ENCODE data around the gene GNMT. TPM values are rescaled to one million over a fixed set of nuclear protein-coding genes. Genes with fewer than 3 reads are reported as not detected.

GNMT gene
- total and polyA plus RNA-seq, 2 of the 8 experiments (the other 6 are each of a cell fraction or from before 2014, with no cell fraction given): 1.8 to 3.4 TPM

DNA sequence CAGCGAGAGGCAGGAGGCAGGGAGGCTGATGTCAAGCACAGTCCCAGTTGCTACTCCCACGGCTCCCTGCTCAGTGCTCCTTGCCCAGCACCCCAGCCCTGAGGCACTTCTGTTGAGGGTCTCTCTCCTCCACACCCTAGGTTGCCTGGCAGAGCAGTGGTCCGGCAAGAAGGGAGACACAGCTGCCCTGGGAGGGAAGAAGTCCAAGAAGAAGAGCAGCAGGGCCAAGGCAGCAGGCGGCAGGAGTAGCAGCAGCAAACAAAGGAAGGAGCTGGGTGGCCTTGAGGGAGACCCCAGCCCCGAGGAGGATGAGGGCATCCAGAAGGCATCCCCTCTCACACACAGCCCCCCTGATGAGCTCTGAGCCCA lies 22.1 kb upstream of the GNMT start:
- 87% methylated on average over 5 of the region's 5 CpGs; no CpG with 5 or more reads in 1 of the 2 experiments for whole genome bisulfite sequencing, 2 experiments (ENCODE audit: extremely low coverage in 1 of 2, insufficient coverage in 1 of 2, insufficient read length in 1 of 2, insufficient replicate concordance in 2 of 2, low coverage in 1 of 2, low lambda C conversion rate in 2 of 2, missing lambda C conversion rate in 1 of 2)
- no peak overlapping the region for H3K14ac ChIP-seq (ENCODE audit: insufficient read length)
- peaks cover 0 to 17% of the 10 kb centered on the region in 2 experiments; a peak in 2 of 4 replicates for H3K79me2 ChIP-seq (ENCODE audit: control insufficient read depth in 1 of 2, insufficient read depth in 2 of 2, low read length in 2 of 2)
- H2BK20ac ChIP-seq (ENCODE audit: low read length): no peak overlapping the region
- no peak overlapping the region for H3K4me2 ChIP-seq (ENCODE audit: insufficient read depth in 1 of 2, low read depth in 2 of 2, low read length in 2 of 2)
- peaks cover 4% of the 10 kb centered on the region; the same call in 1 of the 2 replicates for H3K79me1 ChIP-seq (ENCODE audit: low read depth, low read length)
- FAIRE-seq (no peak), DNase-seq (ENCODE audit: low read depth in 1 of 2, low spot score in 2 of 2) (no peak)
- no peaks in the 10 kb centered on the region for H3K27me3 ChIP-seq (replicated peaks in 1 of 4; ENCODE audit: control insufficient read depth in 3 of 4, extremely low read depth in 1 of 4, insufficient read depth in 3 of 4, low read length in 3 of 4)
- no peak overlapping the region for H2AK5ac ChIP-seq (ENCODE audit: low read depth, low read length)
- no peak overlapping the region for H2BK12ac ChIP-seq (ENCODE audit: low read depth, low read length)
- peaks cover 0 to 6% (median 1%) of the 10 kb centered on the region in 4 experiments; a peak in 4 of 7 replicates for H3K4me1 ChIP-seq (replicated peaks in 1 of 4; ENCODE audit: control insufficient read depth in 3 of 4, insufficient read depth in 4 of 4, low read length in 3 of 4)
- H3K9ac ChIP-seq (replicated peaks in 1 of 4; ENCODE audit: extremely low read depth in 1 of 4, low read depth in 3 of 4, low read length in 3 of 4): no peak overlapping the region
- no peak overlapping the region for H3K18ac ChIP-seq (ENCODE audit: extremely low read depth, low read length)
- no peaks in the 10 kb centered on the region for H3K23me2 ChIP-seq (ENCODE audit: low read depth, low read length)
- H3K36me3 ChIP-seq (ENCODE audit: control insufficient read depth in 2 of 4, insufficient read depth in 4 of 4, low read length in 3 of 4): peaks cover 3 to 41% (median 21%) of the 10 kb centered on the region in 4 experiments; a peak in 7 of 8 replicates
- no peak overlapping the region for H2AFZ ChIP-seq (ENCODE audit: low read length)
- no peak overlapping the region for H2BK5ac ChIP-seq (ENCODE audit: low read depth, low read length)
- no peak overlapping the region for H2BK120ac ChIP-seq (replicated peaks; ENCODE audit: low read depth, low read length)
- no peak overlapping the region for H3K56ac ChIP-seq (replicated peaks; ENCODE audit: insufficient read length, low read depth, low read length)
- no peak overlapping the region for H4K5ac ChIP-seq (ENCODE audit: insufficient read length, low read depth, low read length)
- no peak overlapping the region for H4K8ac ChIP-seq (ENCODE audit: extremely low read depth, insufficient read depth, low read length)
- H3K4me3 ChIP-seq (ENCODE audit: extremely low read depth in 1 of 4, insufficient read depth in 2 of 4, low read depth in 3 of 4, low read length in 4 of 4): no peak overlapping the region
- H3K4ac ChIP-seq (replicated peaks; ENCODE audit: insufficient read length, low read depth, low read length): no peak overlapping the region
- H2BK15ac ChIP-seq (ENCODE audit: low read length): no peak overlapping the region
- ChIA-PET CTCF (ENCODE audit: partially characterized antibody) (interaction anchor here (0.6 to 1.5 kb wide), 4 partner anchors 27 to 550 kb away, joined by 3 to 4 read pairs (median 3); no protein-coding TSS in a partner anchor), POLR2A (ENCODE audit: partially characterized antibody) (interaction anchor here (1.0 to 2.2 kb wide), 3 partner anchors 9 to 205 kb away, joined by 3 to 13 read pairs (median 3); partner anchors contain the start of gene CNPY3)
- H3K27ac ChIP-seq (ENCODE audit: low read depth, low read length): no peak overlapping the region
- H3K9me3 ChIP-seq (ENCODE audit: insufficient read depth in 2 of 2, low read depth in 1 of 2, low read length in 1 of 2): no peaks in the 10 kb centered on the region
- no peak overlapping the region for H4K91ac ChIP-seq (replicated peaks; ENCODE audit: insufficient read length, low read length)
- H4K20me1 ChIP-seq (replicated peaks in 1 of 2; ENCODE audit: control insufficient read depth in 1 of 2, insufficient read depth in 2 of 2, low read length in 2 of 2): peaks cover 0 to 2% of the 10 kb centered on the region in 2 experiments
- H3K23ac ChIP-seq (ENCODE audit: insufficient read length): no peak overlapping the region

Data from H1 (cell line).